Mesothelial cell of epicardium (in vitro differentiated cells): Measurements from ENCODE around the gene PLCB1. TPM values are rescaled to one million over a fixed set of nuclear protein-coding genes. Genes with fewer than 3 reads are reported as not detected.

ENCODE experiments used
- DNase-seq, 2 experiments: peaks; one replicate each; pipeline ENCODE4 v3.0.0; 2021; ENCODE audit warnings: low spot score in 2 of 2; ENCODE audit not compliant: unreplicated experiment in 2 of 2
- H3K27ac Mint-ChIP-seq: 2 replicates; pipeline ENCODE4 v1.8.0; 2021; ENCODE audit warnings: mixed read lengths
- H3K27me3 Mint-ChIP-seq: 2 replicates; pipeline ENCODE4 v1.8.0; 2021; ENCODE audit warnings: low read depth, mixed read lengths
- H3K36me3 Mint-ChIP-seq: 2 replicates; pipeline ENCODE4 v1.8.0; 2021; ENCODE audit warnings: mixed read lengths
- H3K4me1 Mint-ChIP-seq: 2 replicates; pipeline ENCODE4 v1.8.0; 2021; ENCODE audit warnings: mixed read lengths
- H3K4me3 Mint-ChIP-seq: 2 replicates; pipeline ENCODE4 v1.8.0; 2021; ENCODE audit warnings: mild to moderate bottlenecking, moderate library complexity, mixed read lengths
- H3K9me3 Mint-ChIP-seq: 2 replicates; pipeline ENCODE4 v1.8.0; 2021; ENCODE audit warnings: mixed read lengths
- total RNA-seq: library from RNA; stranded (reverse); gene quantifications from 3 replicates; pipeline ENCODE4 v1.2.1, GENCODE V29; 2021
- TF ChIP-seq, protein P1 (sequence below): fragments of 200-600 bp; sonication (generic); IDR thresholded peaks from one replicate; pipeline ENCODE4 v1.5.0; 2021; ENCODE audit warnings: antibody characterized with exemption; ENCODE audit not compliant: unreplicated experiment

Gene PLCB1
- total RNA-seq, 1 donor from 2014 or later, result 41.5 TPM

DNA sequence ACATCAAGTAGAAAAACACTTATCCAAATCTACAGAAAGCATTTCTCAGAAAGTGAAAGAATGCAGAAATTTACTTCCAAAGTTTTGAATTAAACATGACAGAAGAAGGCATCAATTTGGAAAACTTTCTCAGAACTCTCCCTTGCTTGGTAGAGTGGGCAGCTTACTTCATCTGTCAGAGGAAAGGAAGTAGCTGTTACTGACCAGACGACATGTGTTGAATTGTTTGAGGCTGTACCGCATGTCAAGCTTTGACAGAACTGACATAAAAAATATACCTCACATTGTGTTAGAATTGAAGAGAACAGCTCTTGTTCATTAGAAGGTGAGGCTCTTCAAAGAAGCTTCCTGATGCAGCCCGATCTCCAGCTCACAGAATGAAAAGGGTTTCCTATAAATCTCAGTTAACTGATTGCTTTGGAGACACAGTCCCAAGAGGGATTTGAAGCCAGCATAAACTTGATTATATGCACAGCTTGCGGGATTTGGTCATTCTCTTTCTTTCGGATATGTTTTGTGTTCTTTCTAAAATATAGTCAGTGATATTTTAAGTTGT lies 190.7 kb downstream of the PLCB1 start:
- Mint-ChIP-seq H3K36me3 (no peaks in the 10 kb centered on the region), H3K4me1 (peaks cover 10% of the 10 kb centered on the region)
- TF ChIP-seq, protein P1, sequence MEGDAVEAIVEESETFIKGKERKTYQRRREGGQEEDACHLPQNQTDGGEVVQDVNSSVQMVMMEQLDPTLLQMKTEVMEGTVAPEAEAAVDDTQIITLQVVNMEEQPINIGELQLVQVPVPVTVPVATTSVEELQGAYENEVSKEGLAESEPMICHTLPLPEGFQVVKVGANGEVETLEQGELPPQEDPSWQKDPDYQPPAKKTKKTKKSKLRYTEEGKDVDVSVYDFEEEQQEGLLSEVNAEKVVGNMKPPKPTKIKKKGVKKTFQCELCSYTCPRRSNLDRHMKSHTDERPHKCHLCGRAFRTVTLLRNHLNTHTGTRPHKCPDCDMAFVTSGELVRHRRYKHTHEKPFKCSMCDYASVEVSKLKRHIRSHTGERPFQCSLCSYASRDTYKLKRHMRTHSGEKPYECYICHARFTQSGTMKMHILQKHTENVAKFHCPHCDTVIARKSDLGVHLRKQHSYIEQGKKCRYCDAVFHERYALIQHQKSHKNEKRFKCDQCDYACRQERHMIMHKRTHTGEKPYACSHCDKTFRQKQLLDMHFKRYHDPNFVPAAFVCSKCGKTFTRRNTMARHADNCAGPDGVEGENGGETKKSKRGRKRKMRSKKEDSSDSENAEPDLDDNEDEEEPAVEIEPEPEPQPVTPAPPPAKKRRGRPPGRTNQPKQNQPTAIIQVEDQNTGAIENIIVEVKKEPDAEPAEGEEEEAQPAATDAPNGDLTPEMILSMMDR, result no peak

DNA sequence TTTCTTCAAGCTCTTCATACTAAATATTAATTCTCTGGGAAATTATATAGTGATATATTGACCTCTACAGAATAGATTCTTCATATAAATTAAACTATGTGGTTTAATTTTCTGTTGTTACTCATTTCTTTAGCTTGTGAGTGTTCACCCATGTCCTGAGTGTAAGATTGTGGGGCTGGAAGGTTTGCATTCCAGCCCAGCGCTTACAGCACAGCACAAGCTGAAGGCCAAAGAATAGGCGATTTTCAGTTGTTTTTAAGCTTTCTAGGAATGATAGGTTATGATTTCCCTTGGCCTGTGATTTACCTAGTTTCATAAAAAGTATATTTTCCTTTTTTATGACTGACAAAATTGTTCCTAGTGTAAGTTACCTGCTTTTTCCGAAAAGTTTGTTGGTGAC lies 194.1 kb downstream of the PLCB1 start:
- Mint-ChIP-seq H3K27ac (no peak overlapping the region), H3K27me3 (no peaks in the 10 kb centered on the region), H3K4me1 (peaks cover 8% of the 10 kb centered on the region), H3K36me3 (no peaks in the 10 kb centered on the region), H3K9me3 (no peaks in the 10 kb centered on the region), H3K4me3 (no peak overlapping the region)
- TF ChIP-seq, protein P1, result no peak
- DNase-seq, result no peak

More for the DNA sequence above, 190.7 kb downstream of the PLCB1 start:
- no peaks in the 10 kb centered on the region for H3K27me3 Mint-ChIP-seq
- no peaks in the 10 kb centered on the region for H3K9me3 Mint-ChIP-seq
- no peak overlapping the region for H3K27ac Mint-ChIP-seq
- no peak overlapping the region for H3K4me3 Mint-ChIP-seq
- no peak for DNase-seq

DNA sequence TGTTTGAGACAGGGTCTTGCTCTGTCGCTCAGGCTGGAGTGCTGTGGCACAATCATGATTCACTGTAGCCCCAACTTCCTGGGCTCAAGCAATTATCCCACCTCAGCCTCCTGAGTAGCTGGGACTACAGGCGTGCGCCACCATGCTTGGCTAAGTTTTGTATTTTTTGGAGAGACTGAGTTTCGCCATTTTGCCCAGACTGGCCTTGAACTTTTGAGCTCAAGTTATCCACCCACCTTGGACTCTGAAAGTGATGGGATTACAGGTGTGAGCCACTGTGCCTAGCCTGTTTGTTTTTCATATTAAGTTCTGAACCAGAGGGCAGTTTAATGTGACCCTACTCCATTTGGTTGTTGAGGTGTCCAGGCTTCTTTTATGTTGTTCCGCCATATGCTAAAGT lies 194.8 kb downstream of the PLCB1 start:
- Mint-ChIP-seq H3K27ac (no peak overlapping the region), H3K4me3 (no peak overlapping the region), H3K4me1 (peaks cover 8% of the 10 kb centered on the region), H3K27me3 (no peaks in the 10 kb centered on the region), H3K36me3 (no peaks in the 10 kb centered on the region), H3K9me3 (no peaks in the 10 kb centered on the region)
- TF ChIP-seq, protein P1, result no peak
- no peak for DNase-seq

DNA sequence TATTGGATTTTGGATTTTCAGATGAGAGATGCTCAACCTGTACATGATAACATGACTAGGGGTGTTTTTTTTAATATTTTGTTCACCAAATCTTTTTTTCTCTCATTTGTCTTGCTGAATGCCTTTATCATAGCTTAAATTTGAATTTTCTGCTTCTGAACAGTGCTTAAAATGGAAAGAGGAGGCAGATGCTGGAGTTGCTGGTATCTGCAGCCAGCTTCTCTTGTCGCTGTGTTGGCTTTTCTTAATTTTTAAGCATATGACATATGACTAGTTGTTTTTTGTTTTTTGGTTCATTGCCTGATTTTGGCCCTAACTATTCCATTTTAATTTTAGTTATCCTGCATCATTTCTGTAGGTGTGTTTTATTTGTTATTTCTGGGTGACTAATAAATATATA lies 196.1 kb downstream of the PLCB1 start:
- H3K4me1 Mint-ChIP-seq, result no peaks in the 10 kb centered on the region
- no peaks in the 10 kb centered on the region for H3K27me3 Mint-ChIP-seq
- no peak for DNase-seq
- no peaks in the 10 kb centered on the region for H3K9me3 Mint-ChIP-seq
- TF ChIP-seq, protein P1, result no peak
- no peak overlapping the region for H3K4me3 Mint-ChIP-seq
- H3K36me3 Mint-ChIP-seq, result no peaks in the 10 kb centered on the region
- H3K27ac Mint-ChIP-seq, result no peak overlapping the region

DNA sequence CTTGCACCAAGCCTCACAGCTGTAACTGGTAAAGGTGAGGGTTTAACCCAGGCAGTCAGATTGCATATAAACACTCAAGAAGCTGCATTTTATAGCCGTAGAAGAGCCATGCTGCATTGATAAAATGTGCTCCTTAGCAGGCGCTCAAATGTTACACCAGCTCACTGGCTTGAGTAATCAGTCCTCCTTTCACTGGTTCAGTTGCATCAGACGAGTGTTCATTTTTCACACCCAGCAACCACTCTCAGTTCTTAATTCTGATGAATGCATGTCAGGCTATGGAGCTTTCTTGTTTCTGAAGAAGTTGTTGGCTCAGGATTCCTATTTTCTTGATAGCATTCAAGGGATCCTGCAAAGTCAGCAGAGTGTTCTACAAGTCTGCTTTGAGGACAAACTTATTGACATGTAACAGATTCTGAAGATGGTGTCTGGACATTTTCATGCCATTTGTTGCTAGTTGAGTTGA lies 198.3 kb downstream of the PLCB1 start:
- TF ChIP-seq, protein P1, result no peak
- H3K9me3 Mint-ChIP-seq, result no peaks in the 10 kb centered on the region
- no peaks in the 10 kb centered on the region for H3K36me3 Mint-ChIP-seq
- no peak for DNase-seq
- H3K27me3 Mint-ChIP-seq, result no peaks in the 10 kb centered on the region
- H3K27ac Mint-ChIP-seq, result no peak overlapping the region
- H3K4me1 Mint-ChIP-seq, result no peaks in the 10 kb centered on the region
- H3K4me3 Mint-ChIP-seq, result no peak overlapping the region
